Endothelial cell of umbilical vein (primary cell): Measurements from ENCODE around the gene BCR. TPM values are rescaled to one million over a fixed set of nuclear protein-coding genes. Genes with fewer than 3 reads are reported as not detected.

Experiments
- BruUV-seq: library from RNA; stranded (reverse); fragments of 400-500 nt; replicated peaks from 2 replicates; lab custom pipeline; 2021; lab: Mats Ljungman, UMichigan
- CTCF ChIA-PET: fragments of 300-600, 350-600 bp; sonication (Branson Sonifier 250); formaldehyde crosslinking; loops from one replicate; lab custom pipeline; 2021; ENCODE audit warnings: antibody characterized with exemption, inconsistent platforms; lab: Charles Lee
- POLR2A ChIA-PET: fragments of 300-600, 350-600 bp; sonication (Branson Sonifier 250); formaldehyde crosslinking; loops from one replicate; lab custom pipeline; 2021; ENCODE audit warnings: antibody characterized with exemption, inconsistent platforms; lab: Charles Lee
- DNase-seq: peaks from one replicate; pipeline ENCODE4 v3.0.0-alpha.2; 2011; ENCODE audit warnings: low read depth, low spot score
- FAIRE-seq: peaks from 2 replicates; lab custom pipeline; 2011; peaks lifted over from hg19 to GRCh38; lab: Jason Lieb, UNC
- H2AFZ ChIP-seq: 2 replicates; pipeline ENCODE4 v1.6.0; 2012; ENCODE audit warnings: low read depth, low read length, control low read depth, inconsistent platforms
- H3K27ac ChIP-seq: 2 replicates; pipeline ENCODE4 v1.5.1; 2011; ENCODE audit warnings: low read depth, mild to moderate bottlenecking, control low read depth, low read length, moderate library complexity; ENCODE audit not compliant: insufficient read depth
- H3K27me3 ChIP-seq, 2 experiments: 2 replicates each; pipeline versions ENCODE4 v1.6.0 to v1.6.1; 2011; ENCODE audit warnings: low read length in 2 of 2, mixed read lengths in 1 of 2; ENCODE audit not compliant: control insufficient read depth in 2 of 2, insufficient read depth in 2 of 2
- H3K36me3 ChIP-seq, 2 experiments: 2 replicates in 1 of 2; 3 replicates in 1 of 2; pipeline ENCODE4 v1.5.1; 2011; ENCODE audit warnings: low read length in 2 of 2, mild to moderate bottlenecking in 1 of 2, moderate library complexity in 1 of 2; ENCODE audit not compliant: control insufficient read depth in 2 of 2, insufficient read depth in 2 of 2; ENCODE audit errors: extremely low read depth in 1 of 2
- H3K4me1 ChIP-seq: 3 replicates; pipeline ENCODE4 v1.5.1; 2011; ENCODE audit warnings: mild to moderate bottlenecking, low read length; ENCODE audit not compliant: control insufficient read depth, insufficient read depth; ENCODE audit errors: extremely low read depth
- H3K4me2 ChIP-seq: 2 replicates; pipeline ENCODE4 v1.6.1; 2011; ENCODE audit warnings: low read length, control low read depth, mixed read lengths; ENCODE audit not compliant: insufficient read depth
- H3K4me3 ChIP-seq, 3 experiments: fragments of 200-600 bp in 1 of 3; sonication (generic), shearing (Covaris generic) in 1 of 3; replicated peaks in 1 of 3; 2 replicates each; pipeline ENCODE4 v1.5.1; 2011 to 2016; ENCODE audit warnings: control low read depth in 3 of 3, low read length in 3 of 3, mild to moderate bottlenecking in 2 of 3, inconsistent platforms in 1 of 3, low read depth in 1 of 3, moderate library complexity in 1 of 3; ENCODE audit not compliant: insufficient read depth in 1 of 3
- H3K79me2 ChIP-seq: 2 replicates; pipeline ENCODE4 v1.6.0; 2012; ENCODE audit warnings: low read length, inconsistent platforms; ENCODE audit not compliant: control insufficient read depth, insufficient read depth
- H3K9ac ChIP-seq: replicated peaks from 2 replicates; pipeline ENCODE3; 2011; ENCODE audit warnings: low read length, control low read depth; ENCODE audit not compliant: insufficient read depth; ENCODE audit errors: extremely low read depth
- H3K9me1 ChIP-seq: replicated peaks from 3 replicates; pipeline ENCODE4 v1.6.0; 2011; ENCODE audit warnings: mild to moderate bottlenecking, low read length; ENCODE audit not compliant: control insufficient read depth, insufficient read depth; ENCODE audit errors: extremely low read depth
- H3K9me3 ChIP-seq: replicated peaks from 2 replicates; pipeline ENCODE4 v1.5.1; 2012; ENCODE audit warnings: low read length, inconsistent platforms; ENCODE audit not compliant: control insufficient read depth, insufficient read depth
- H4K20me1 ChIP-seq: replicated peaks from 2 replicates; pipeline ENCODE3; 2011; ENCODE audit warnings: mild to moderate bottlenecking, low read length; ENCODE audit not compliant: control insufficient read depth, insufficient read depth; ENCODE audit errors: extremely low read depth
- MYC ChIP-seq: IDR thresholded peaks from one replicate; pipeline ENCODE4 v1.6.1; 2011; ENCODE audit warnings: mild to moderate bottlenecking, low read depth, low read length
- POLR2A ChIP-seq: IDR thresholded peaks from 2 replicates; pipeline ENCODE4 v1.6.1; 2012; ENCODE audit warnings: low read depth, mild to moderate bottlenecking, control low read depth, low read length
- dilution Hi-C: fragments of 300-500 bp; cut with MboI; formaldehyde crosslinking; loops from one replicate; pipeline ENCODE4 v1.15.0; 2019; ENCODE audit warnings: low sequenced_read_pairs; ENCODE audit not compliant: extremely low pct_ligation_motif_present
- intact Hi-C: fragments of 100-400 bp; cut with micrococcal nuclease; formaldehyde crosslinking; loops from one replicate; pipeline ENCODE4 v1.10.0; 2022
- polyA plus RNA-seq, 4 experiments: library from polyadenylated mRNA; depleted of rRNA in 3 of 4; stranded (reverse) in 3 of 4; unstranded in 1 of 4; fragments of >200 nt; gene quantifications; 2 replicates each; pipeline versions ENCODE4 v1.2.1 to v1.2.3, GENCODE V29; 2011 to 2012; ENCODE audit warnings: missing spikeins in 1 of 4
- total RNA-seq: library from RNA; stranded (reverse); gene quantifications from 2 replicates; pipeline ENCODE4 v1.2.3, GENCODE V29; 2021

The BCR gene
- total and polyA plus RNA-seq, 2 donors (not counting 3 experiments of a cell fraction or from before 2014, with no cell fraction given): 129 to 141 TPM

- no peak for TF ChIP-seq POLR2A
- FAIRE-seq: no peak
These were observed 172.7 kb downstream of the BCR start for GRCh38 chr22:23353004-23353403.

GRCh38 chr22:23353696-23354095 is 173.4 kb downstream of the BCR start:
- ChIA-PET CTCF (no interaction called here), POLR2A (no interaction called here)
- Histone ChIP-seq H3K9me3 (no peaks in the 10 kb centered on the region), H3K36me3 (no peaks in the 10 kb centered on the region), H3K4me3 (no peak overlapping the region), H3K27ac (no peak overlapping the region), H3K9ac (no peak overlapping the region), H2AFZ (no peak overlapping the region), H3K9me1 (no peaks in the 10 kb centered on the region), H4K20me1 (no peaks in the 10 kb centered on the region), H3K4me2 (no peak overlapping the region), H3K79me2 (no peaks in the 10 kb centered on the region), H3K4me1 (no peaks in the 10 kb centered on the region), H3K27me3 (peaks cover 14 to 18% of the 10 kb centered on the region in 2 experiments)
- DNase-seq (no peak), FAIRE-seq (no peak)
- dilution Hi-C loops (no loop called here), intact Hi-C loops (no loop called here)
- no peak for TF ChIP-seq POLR2A
- no peak for TF ChIP-seq MYC
- BruUV-seq: no TSS peak

More at GRCh38 chr22:23353004-23353403, 172.7 kb downstream of the BCR start:
- Histone ChIP-seq H3K4me3 (no peak overlapping the region), H3K36me3 (no peaks in the 10 kb centered on the region), H3K27ac (no peak overlapping the region), H3K27me3 (peaks cover 14 to 19% of the 10 kb centered on the region in 2 experiments), H3K9ac (no peak overlapping the region), H3K79me2 (no peaks in the 10 kb centered on the region), H3K9me1 (no peaks in the 10 kb centered on the region), H3K4me1 (no peaks in the 10 kb centered on the region), H3K9me3 (no peaks in the 10 kb centered on the region), H3K4me2 (no peak overlapping the region), H2AFZ (no peak overlapping the region), H4K20me1 (no peaks in the 10 kb centered on the region)
- intact Hi-C loops (no loop called here), dilution Hi-C loops (no loop called here)
- no peak for DNase-seq
- BruUV-seq: no TSS peak
- CTCF ChIA-PET: interaction anchor here (1.4 kb wide), 1 partner anchor 33 kb away, joined by 3 read pairs; no protein-coding TSS in a partner anchor
- POLR2A ChIA-PET: no interaction called here
